ENCODE data around the gene BTNL9. TPM values are rescaled to one million over a fixed set of nuclear protein-coding genes. Genes with fewer than 3 reads are reported as not detected.

The BTNL9 gene
- total RNA-seq, 1 experiment from 2014 or later: not detected

GRCh38 chr5:181111010-181111409, 70.9 kb downstream of the BTNL9 start:
- Histone ChIP-seq H3K36me3 (no peaks in the 10 kb centered on the region), H3K4me1 (no peaks in the 10 kb centered on the region), H3K27ac (no peak overlapping the region), H3K4me3 (no peak overlapping the region), H3K27me3 (0 out of 2 replicates have a peak, but pooled peaks cover 5% of the 10 kb centered on the region), H3K9me3 (replicated peaks) (no peaks in the 10 kb centered on the region)
- DNase-seq: peak in 1 of 2 experiments; percentile 13

Other genes starting within 250 kb of the BTNL9 start
- gene MGAT1, start 237.5 kb upstream of the BTNL9 start, total RNA-seq (2014; rRNA removed; shearing (Covaris generic)): 85.6 and 88.5 TPM in 2 replicates
- gene ZFP62, start 179.0 kb upstream of the BTNL9 start, total RNA-seq (2014; rRNA removed; shearing (Covaris generic)): 31.5 and 43.1 TPM in 2 replicates
- not detected in 2 replicates for gene BTNL8, start 141.1 kb upstream of the BTNL9 start, total RNA-seq (2014; rRNA removed; shearing (Covaris generic))
- not detected in 2 replicates for gene BTNL3, start 51.4 kb upstream of the BTNL9 start, total RNA-seq (2014; rRNA removed; shearing (Covaris generic))
- gene OR2V1, start 90.9 kb downstream of the BTNL9 start, total RNA-seq (2014; rRNA removed; shearing (Covaris generic)): 0.10 TPM in 1 of 2 replicates, not detected in the other
- gene OR2V2, start 107.3 kb downstream of the BTNL9 start, total RNA-seq (2014; rRNA removed; shearing (Covaris generic)): not detected in 2 replicates
- gene TRIM7, start 164.9 kb downstream of the BTNL9 start, total RNA-seq (2014; rRNA removed; shearing (Covaris generic)): 6.9 and 9.0 TPM in 2 replicates
- 15.2 and 17.8 TPM in 2 replicates for gene TRIM41, start 183.0 kb downstream of the BTNL9 start, total RNA-seq (2014; rRNA removed; shearing (Covaris generic))
- 5,838 and 6,264 TPM in 2 replicates for gene RACK1, start 203.6 kb downstream of the BTNL9 start, total RNA-seq (2014; rRNA removed; shearing (Covaris generic))
- 5.3 and 7.9 TPM in 2 replicates for gene TRIM52, start 220.9 kb downstream of the BTNL9 start, total RNA-seq (2014; rRNA removed; shearing (Covaris generic))

Data from SJCRH30 (cell line).